WTC11 (cell line): ENCODE measurements around the gene PDPK1. TPM values are rescaled to one million over a fixed set of nuclear protein-coding genes. Genes with fewer than 3 reads are reported as not detected.

ENCODE experiments used
- ATAC-seq: fragments of 200-7000 bp; cut with Tn5 transposase; 2 replicates; pipeline ENCODE4 v1.10.0; 2021; ENCODE audit warnings: mild to moderate bottlenecking, moderate library complexity
- CTCF ChIA-PET: fragments of 300-600 bp; sonication (Branson Sonifier 250); formaldehyde crosslinking; loops from one replicate; lab custom pipeline; 2021; ENCODE audit warnings: antibody characterized with exemption; lab: Charles Lee
- POLR2A ChIA-PET: fragments of 350-600 bp; sonication (Branson Sonifier 250); formaldehyde crosslinking; loops from one replicate; lab custom pipeline; 2021; ENCODE audit warnings: antibody characterized with exemption; lab: Charles Lee
- DNase-seq: peaks from one replicate; pipeline ENCODE4 v3.0.0; 2021; ENCODE audit warnings: low spot score
- H3K27ac Mint-ChIP-seq: 2 replicates; pipeline ENCODE4 v1.8.0; 2021; ENCODE audit warnings: mixed read lengths
- H3K27me3 Mint-ChIP-seq: 2 replicates; pipeline ENCODE4 v1.8.0; 2021; ENCODE audit warnings: low read depth, mild to moderate bottlenecking, moderate library complexity, mixed read lengths
- H3K36me3 Mint-ChIP-seq: 2 replicates; pipeline ENCODE4 v1.8.0; 2021; ENCODE audit warnings: mixed read lengths
- H3K4me1 Mint-ChIP-seq: 2 replicates; pipeline ENCODE4 v1.8.0; 2022; ENCODE audit warnings: mixed read lengths
- H3K4me3 Mint-ChIP-seq: 2 replicates; pipeline ENCODE4 v1.8.0; 2021; ENCODE audit warnings: mild to moderate bottlenecking, moderate library complexity, mixed read lengths
- H3K9me3 Mint-ChIP-seq: 2 replicates; pipeline ENCODE4 v1.8.0; 2021; ENCODE audit warnings: mixed read lengths
- CBFB ChIP-seq: sonication (generic); formaldehyde crosslinking; IDR thresholded peaks from 2 replicates; pipeline ENCODE4 v1.8.1; 2022; ENCODE audit warnings: mild to moderate bottlenecking, low read depth, missing genetic modification reagents
- CREB1 ChIP-seq: sonication (generic); formaldehyde crosslinking; IDR thresholded peaks from 2 replicates; pipeline ENCODE4 v1.8.0; 2023; ENCODE audit warnings: mild to moderate bottlenecking, missing genetic modification reagents
- EMX1 ChIP-seq: fragments of 250-450 bp; sonication (Bioruptor Pico); IDR thresholded peaks from 2 replicates; pipeline ENCODE4 v1.8.0; 2021; ENCODE audit warnings: mild to moderate bottlenecking
- ETV6 ChIP-seq: sonication (generic); formaldehyde crosslinking; IDR thresholded peaks from 2 replicates; pipeline ENCODE4 v1.8.1; 2022; ENCODE audit warnings: mild to moderate bottlenecking, missing genetic modification reagents
- FOXP1 ChIP-seq: sonication (generic); formaldehyde crosslinking; IDR thresholded peaks from 2 replicates; pipeline ENCODE4 v1.8.0; 2022; ENCODE audit warnings: missing genetic modification reagents, mild to moderate bottlenecking, moderate library complexity, borderline replicate concordance
- GRHL2 ChIP-seq: fragments of 250-450 bp; sonication (Bioruptor Pico); IDR thresholded peaks from 2 replicates; pipeline ENCODE4 v1.8.0; 2022; ENCODE audit warnings: mild to moderate bottlenecking, moderate library complexity; ENCODE audit not compliant: insufficient replicate concordance, severe bottlenecking
- HMGA2 ChIP-seq: fragments of 250-450 bp; sonication (Bioruptor Pico); IDR thresholded peaks from 2 replicates; pipeline ENCODE4 v1.4.0; 2021; ENCODE audit warnings: mild to moderate bottlenecking, moderate library complexity
- NFATC4 ChIP-seq: fragments of 250-450 bp; sonication (Bioruptor Pico); IDR thresholded peaks from 2 replicates; pipeline ENCODE4 v1.9.0; 2021; ENCODE audit warnings: mild to moderate bottlenecking
- NFE2L1 ChIP-seq: sonication (generic); formaldehyde crosslinking; IDR thresholded peaks from 2 replicates; pipeline ENCODE4 v1.8.1; 2023; ENCODE audit warnings: missing genetic modification reagents
- NFYB ChIP-seq: sonication (generic); formaldehyde crosslinking; conservative IDR thresholded peaks from 2 replicates; pipeline ENCODE4 v1.8.0; 2022; ENCODE audit warnings: low read depth, missing genetic modification reagents
- NR3C1 ChIP-seq: sonication (generic); formaldehyde crosslinking; conservative IDR thresholded peaks from 2 replicates; pipeline ENCODE4 v1.8.1; 2023; ENCODE audit warnings: low read depth, mild to moderate bottlenecking, missing genetic modification reagents
- TCF7 ChIP-seq: sonication (generic); formaldehyde crosslinking; IDR thresholded peaks from 2 replicates; pipeline ENCODE4 v1.8.0; 2022; ENCODE audit warnings: mild to moderate bottlenecking, low read depth, missing genetic modification reagents, moderate library complexity
- ZBTB43 ChIP-seq: sonication (generic); formaldehyde crosslinking; IDR thresholded peaks from 2 replicates; pipeline ENCODE4 v1.8.1; 2023; ENCODE audit warnings: mild to moderate bottlenecking, missing genetic modification reagents
- ZNF121 ChIP-seq: sonication (generic); formaldehyde crosslinking; IDR thresholded peaks from 2 replicates; pipeline ENCODE4 v1.8.0; 2023; ENCODE audit warnings: missing genetic modification reagents
- ZNF219 ChIP-seq: sonication (generic); formaldehyde crosslinking; IDR thresholded peaks from 2 replicates; pipeline ENCODE4 v1.8.0; 2023; ENCODE audit warnings: missing genetic modification reagents, mild to moderate bottlenecking, borderline replicate concordance
- ZNF232 ChIP-seq: sonication (generic); formaldehyde crosslinking; IDR thresholded peaks from 2 replicates; pipeline ENCODE4 v1.8.0; 2022; ENCODE audit warnings: mild to moderate bottlenecking, missing genetic modification reagents
- ZNF263 ChIP-seq: sonication (generic); formaldehyde crosslinking; IDR thresholded peaks from 2 replicates; pipeline ENCODE4 v1.8.1; 2022; ENCODE audit warnings: low read depth, mild to moderate bottlenecking, moderate library complexity, missing genetic modification reagents
- ZNF671 ChIP-seq: fragments of 250-450 bp; sonication (Bioruptor Pico); IDR thresholded peaks from 2 replicates; pipeline ENCODE4 v1.8.0; 2021; ENCODE audit warnings: mild to moderate bottlenecking
- total RNA-seq: library from RNA; stranded (reverse); gene quantifications from 3 replicates; pipeline ENCODE4 v1.2.3, GENCODE V29; 2021
- TF ChIP-seq, protein P1 (sequence below): fragments of 250-450 bp; sonication (Bioruptor Pico); IDR thresholded peaks from 2 replicates; pipeline ENCODE4 v1.9.0; 2021; ENCODE audit warnings: moderate library complexity, mild to moderate bottlenecking, inconsistent platforms, borderline replicate concordance
- TF ChIP-seq, protein P2 (sequence below): fragments of 250-450 bp; sonication (Bioruptor Pico); conservative IDR thresholded peaks from 2 replicates; pipeline ENCODE4 v1.9.0; 2021; ENCODE audit warnings: mild to moderate bottlenecking
- TF ChIP-seq, protein P3 (sequence below): sonication (generic); formaldehyde crosslinking; IDR thresholded peaks from 2 replicates; pipeline ENCODE4 v1.8.1; 2022; ENCODE audit warnings: missing genetic modification reagents, borderline replicate concordance
- TF ChIP-seq, protein P4 (sequence below): sonication (generic); formaldehyde crosslinking; conservative IDR thresholded peaks from 2 replicates; pipeline ENCODE4 v1.8.1; 2023; ENCODE audit warnings: mild to moderate bottlenecking, low read depth, missing genetic modification reagents, moderate library complexity
- TF ChIP-seq, protein P5 (sequence below): sonication (generic); formaldehyde crosslinking; IDR thresholded peaks from 2 replicates; pipeline ENCODE4 v1.8.0; 2023; ENCODE audit warnings: missing genetic modification reagents

PDPK1 gene
- total RNA-seq, 1 experiment from 2014 or later: 31.4 TPM

DNA sequence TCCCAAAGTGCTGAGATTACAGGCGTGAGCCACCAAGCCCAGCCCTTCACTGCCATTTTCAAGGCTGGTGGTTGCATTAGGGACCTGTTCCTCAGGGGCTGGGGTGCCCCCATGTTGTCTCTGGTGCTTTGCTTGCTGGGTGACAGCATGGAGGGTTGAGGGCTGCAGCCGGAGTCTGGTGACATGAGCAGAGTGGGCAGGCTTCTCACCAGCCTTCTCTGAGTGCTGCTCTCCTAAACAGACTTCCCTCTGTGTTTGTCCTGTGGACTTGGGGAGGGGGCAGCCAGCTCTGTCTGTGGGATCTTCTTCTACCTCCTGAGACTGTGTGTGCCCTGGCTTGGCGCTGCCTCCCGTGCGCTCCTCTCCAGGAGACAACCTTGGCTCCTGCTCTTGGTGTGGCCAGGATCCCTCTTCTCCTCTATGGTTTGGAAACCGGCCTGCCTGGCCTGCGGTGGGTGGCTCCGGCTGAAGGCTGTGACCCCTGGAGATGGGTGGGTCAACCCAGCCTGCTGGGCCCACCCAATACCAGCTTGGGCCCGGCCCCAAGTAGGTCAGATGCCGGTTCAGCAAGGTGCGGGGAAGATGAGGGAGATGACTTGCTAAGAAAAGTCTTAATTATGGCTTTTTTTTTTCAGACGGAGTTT lies 72.1 kb downstream of the PDPK1 start (continued):
- TF ChIP-seq ETV6 (CRISPR knock-in tag) (no peak), CREB1 (no peak)

- H3K27me3 Mint-ChIP-seq: no peaks in the 10 kb centered on the region
- CTCF ChIA-PET: no interaction called here
- H3K4me3 Mint-ChIP-seq: no peak overlapping the region
- H3K4me1 Mint-ChIP-seq: no peaks in the 10 kb centered on the region; the same call in 1 of the 2 replicates
- peaks cover 16% of the 10 kb centered on the region for H3K36me3 Mint-ChIP-seq
- TF ChIP-seq, protein P1, sequence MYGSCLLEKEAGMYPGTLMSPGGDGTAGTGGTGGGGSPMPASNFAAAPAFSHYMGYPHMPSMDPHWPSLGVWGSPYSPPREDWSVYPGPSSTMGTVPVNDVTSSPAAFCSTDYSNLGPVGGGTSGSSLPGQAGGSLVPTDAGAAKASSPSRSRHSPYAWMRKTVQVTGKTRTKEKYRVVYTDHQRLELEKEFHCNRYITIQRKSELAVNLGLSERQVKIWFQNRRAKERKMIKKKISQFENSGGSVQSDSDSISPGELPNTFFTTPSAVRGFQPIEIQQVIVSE (CRISPR knock-in tag): no peak
- TF ChIP-seq NFYB (CRISPR knock-in tag): no peak
- no peak for TF ChIP-seq ZNF232 (CRISPR knock-in tag)
- TF ChIP-seq CBFB (CRISPR knock-in tag): no peak
- no peak for TF ChIP-seq FOXP1
- TF ChIP-seq NR3C1: no peak
- no peak for TF ChIP-seq CREB1
- no peak for TF ChIP-seq ZNF671 (CRISPR knock-in tag)
- TF ChIP-seq, protein P2, sequence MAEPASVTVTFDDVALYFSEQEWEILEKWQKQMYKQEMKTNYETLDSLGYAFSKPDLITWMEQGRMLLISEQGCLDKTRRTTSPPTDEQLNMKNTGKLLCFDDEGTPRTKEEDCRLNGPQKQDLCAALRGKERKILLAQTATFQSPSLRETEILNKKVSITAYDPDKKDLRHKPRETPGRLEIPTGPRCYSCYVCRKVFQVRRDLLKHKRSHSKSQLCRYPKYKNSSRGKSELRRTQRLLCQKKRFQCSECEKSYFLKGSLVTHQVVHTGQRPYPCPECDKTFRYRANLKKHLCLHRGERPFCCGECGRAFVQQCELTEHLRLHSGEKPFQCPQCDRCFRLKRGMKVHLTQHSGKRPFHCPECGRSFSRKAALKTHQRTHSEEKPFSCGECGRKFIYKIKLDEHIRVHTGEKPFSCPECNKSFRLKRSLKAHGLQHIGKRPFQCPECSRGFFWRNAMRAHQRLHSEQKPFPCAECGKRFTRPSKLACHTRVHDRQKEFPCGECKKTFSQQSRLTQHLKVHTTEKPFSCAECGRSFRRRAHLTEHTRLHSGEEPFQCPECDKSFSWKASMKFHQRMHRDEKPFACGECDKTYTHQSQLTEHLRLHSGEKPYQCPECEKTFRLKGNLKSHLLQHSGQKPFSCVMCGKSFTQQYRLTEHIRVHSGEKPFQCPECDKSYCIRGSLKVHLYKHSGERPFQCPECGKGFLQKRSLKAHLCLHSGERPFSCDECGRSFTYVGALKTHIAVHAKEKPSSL: no peak
- TF ChIP-seq ZNF219 (CRISPR knock-in tag): no peak
- no peak for TF ChIP-seq HMGA2
- TF ChIP-seq ZNF121 (CRISPR knock-in tag): no peak
- DNase-seq: no peak
- POLR2A ChIA-PET: no interaction called here
- no peak overlapping the region for H3K27ac Mint-ChIP-seq
- H3K9me3 Mint-ChIP-seq: no peaks in the 10 kb centered on the region
- no peak for ATAC-seq
Observed at GRCh38 chr16:2610781-2611498, 73.1 kb downstream of the PDPK1 start.

DNA sequence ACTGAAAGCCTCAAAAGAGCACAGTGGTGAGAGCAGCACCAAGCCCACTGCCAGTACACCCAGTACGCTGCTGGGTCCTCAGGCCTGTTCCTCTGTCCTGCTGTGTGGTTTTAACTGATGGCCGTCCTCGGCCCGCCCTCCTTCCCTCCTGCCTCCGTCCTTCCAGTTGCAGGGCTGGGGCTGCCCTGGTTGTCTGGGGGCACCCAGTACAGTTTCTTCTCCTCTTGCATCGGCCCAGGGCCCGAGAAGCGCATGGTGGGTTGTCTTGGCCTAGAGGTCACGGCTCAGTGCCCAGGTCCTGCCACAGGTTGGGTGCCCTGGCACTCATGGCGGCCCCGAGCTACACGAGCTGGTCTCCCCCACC lies 73.7 kb downstream of the PDPK1 start:
- no peak overlapping the region for H3K27ac Mint-ChIP-seq
- ChIA-PET POLR2A (no interaction called here), CTCF (no interaction called here)
- no peaks in the 10 kb centered on the region; the same call in 1 of the 2 replicates for H3K4me1 Mint-ChIP-seq
- no peak overlapping the region for H3K4me3 Mint-ChIP-seq
- ATAC-seq (no peak), DNase-seq (no peak)
- no peaks in the 10 kb centered on the region for H3K9me3 Mint-ChIP-seq
- H3K36me3 Mint-ChIP-seq: peaks cover 16% of the 10 kb centered on the region
- H3K27me3 Mint-ChIP-seq: no peaks in the 10 kb centered on the region
- TF ChIP-seq NFE2L1 (no peak), GRHL2 (CRISPR knock-in tag) (no peak), ZBTB43 (CRISPR knock-in tag) (no peak), NFATC4 (CRISPR knock-in tag) (no peak), TCF7 (CRISPR knock-in tag) (no peak), ZNF219 (CRISPR knock-in tag) (no peak), ZNF263 (no peak), EMX1 (CRISPR knock-in tag) (no peak)
- TF ChIP-seq, protein P3, sequence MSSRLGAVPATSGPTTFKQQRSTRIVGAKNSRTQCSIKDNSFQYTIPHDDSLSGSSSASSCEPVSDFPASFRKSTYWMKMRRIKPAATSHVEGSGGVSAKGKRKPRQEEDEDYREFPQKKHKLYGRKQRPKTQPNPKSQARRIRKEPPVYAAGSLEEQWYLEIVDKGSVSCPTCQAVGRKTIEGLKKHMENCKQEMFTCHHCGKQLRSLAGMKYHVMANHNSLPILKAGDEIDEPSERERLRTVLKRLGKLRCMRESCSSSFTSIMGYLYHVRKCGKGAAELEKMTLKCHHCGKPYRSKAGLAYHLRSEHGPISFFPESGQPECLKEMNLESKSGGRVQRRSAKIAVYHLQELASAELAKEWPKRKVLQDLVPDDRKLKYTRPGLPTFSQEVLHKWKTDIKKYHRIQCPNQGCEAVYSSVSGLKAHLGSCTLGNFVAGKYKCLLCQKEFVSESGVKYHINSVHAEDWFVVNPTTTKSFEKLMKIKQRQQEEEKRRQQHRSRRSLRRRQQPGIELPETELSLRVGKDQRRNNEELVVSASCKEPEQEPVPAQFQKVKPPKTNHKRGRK (CRISPR knock-in tag): no peak
- TF ChIP-seq, protein P4, sequence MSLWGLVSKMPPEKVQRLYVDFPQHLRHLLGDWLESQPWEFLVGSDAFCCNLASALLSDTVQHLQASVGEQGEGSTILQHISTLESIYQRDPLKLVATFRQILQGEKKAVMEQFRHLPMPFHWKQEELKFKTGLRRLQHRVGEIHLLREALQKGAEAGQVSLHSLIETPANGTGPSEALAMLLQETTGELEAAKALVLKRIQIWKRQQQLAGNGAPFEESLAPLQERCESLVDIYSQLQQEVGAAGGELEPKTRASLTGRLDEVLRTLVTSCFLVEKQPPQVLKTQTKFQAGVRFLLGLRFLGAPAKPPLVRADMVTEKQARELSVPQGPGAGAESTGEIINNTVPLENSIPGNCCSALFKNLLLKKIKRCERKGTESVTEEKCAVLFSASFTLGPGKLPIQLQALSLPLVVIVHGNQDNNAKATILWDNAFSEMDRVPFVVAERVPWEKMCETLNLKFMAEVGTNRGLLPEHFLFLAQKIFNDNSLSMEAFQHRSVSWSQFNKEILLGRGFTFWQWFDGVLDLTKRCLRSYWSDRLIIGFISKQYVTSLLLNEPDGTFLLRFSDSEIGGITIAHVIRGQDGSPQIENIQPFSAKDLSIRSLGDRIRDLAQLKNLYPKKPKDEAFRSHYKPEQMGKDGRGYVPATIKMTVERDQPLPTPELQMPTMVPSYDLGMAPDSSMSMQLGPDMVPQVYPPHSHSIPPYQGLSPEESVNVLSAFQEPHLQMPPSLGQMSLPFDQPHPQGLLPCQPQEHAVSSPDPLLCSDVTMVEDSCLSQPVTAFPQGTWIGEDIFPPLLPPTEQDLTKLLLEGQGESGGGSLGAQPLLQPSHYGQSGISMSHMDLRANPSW (CRISPR knock-in tag): no peak
- TF ChIP-seq, protein P5, sequence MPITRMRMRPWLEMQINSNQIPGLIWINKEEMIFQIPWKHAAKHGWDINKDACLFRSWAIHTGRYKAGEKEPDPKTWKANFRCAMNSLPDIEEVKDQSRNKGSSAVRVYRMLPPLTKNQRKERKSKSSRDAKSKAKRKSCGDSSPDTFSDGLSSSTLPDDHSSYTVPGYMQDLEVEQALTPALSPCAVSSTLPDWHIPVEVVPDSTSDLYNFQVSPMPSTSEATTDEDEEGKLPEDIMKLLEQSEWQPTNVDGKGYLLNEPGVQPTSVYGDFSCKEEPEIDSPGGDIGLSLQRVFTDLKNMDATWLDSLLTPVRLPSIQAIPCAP (CRISPR knock-in tag): no peak
